Stimulated activated effector memory CD8-positive, alpha-beta T cell treated with anti-CD3 and anti-CD28 coated beads, Interleukin-12 subunit alpha, Interleukin-12 subunit beta, amount 100 ng/mL, for 72 hours (primary cell): ENCODE results near the gene DNAAF8.

Experiments
- ATAC-seq: fragments of 150-1000 bp; cut with Tn5 transposase; 2 replicates; pipeline ENCODE4 v1.10.0; 2021
- DNase-seq, 2 donors: peaks; one replicate each; pipeline ENCODE4 v3.0.0; 2021 to 2022; ENCODE audit warnings: low spot score in 2 of 2
- H3K27ac Mint-ChIP-seq: one replicate; pipeline ENCODE4 v1.8.0; 2022; ENCODE audit warnings: mild to moderate bottlenecking, mixed read lengths
- H3K36me3 Mint-ChIP-seq: one replicate; pipeline ENCODE4 v1.8.0; 2022; ENCODE audit warnings: mild to moderate bottlenecking, mixed read lengths
- H3K4me1 Mint-ChIP-seq: one replicate; pipeline ENCODE4 v1.8.0; 2022; ENCODE audit warnings: mixed read lengths
- H3K4me3 Mint-ChIP-seq: one replicate; pipeline ENCODE4 v1.8.0; 2022; ENCODE audit warnings: mild to moderate bottlenecking, mixed read lengths
- H3K9me3 Mint-ChIP-seq: one replicate; pipeline ENCODE4 v1.8.0; 2022; ENCODE audit warnings: mixed read lengths

The DNAAF8 gene

DNA sequence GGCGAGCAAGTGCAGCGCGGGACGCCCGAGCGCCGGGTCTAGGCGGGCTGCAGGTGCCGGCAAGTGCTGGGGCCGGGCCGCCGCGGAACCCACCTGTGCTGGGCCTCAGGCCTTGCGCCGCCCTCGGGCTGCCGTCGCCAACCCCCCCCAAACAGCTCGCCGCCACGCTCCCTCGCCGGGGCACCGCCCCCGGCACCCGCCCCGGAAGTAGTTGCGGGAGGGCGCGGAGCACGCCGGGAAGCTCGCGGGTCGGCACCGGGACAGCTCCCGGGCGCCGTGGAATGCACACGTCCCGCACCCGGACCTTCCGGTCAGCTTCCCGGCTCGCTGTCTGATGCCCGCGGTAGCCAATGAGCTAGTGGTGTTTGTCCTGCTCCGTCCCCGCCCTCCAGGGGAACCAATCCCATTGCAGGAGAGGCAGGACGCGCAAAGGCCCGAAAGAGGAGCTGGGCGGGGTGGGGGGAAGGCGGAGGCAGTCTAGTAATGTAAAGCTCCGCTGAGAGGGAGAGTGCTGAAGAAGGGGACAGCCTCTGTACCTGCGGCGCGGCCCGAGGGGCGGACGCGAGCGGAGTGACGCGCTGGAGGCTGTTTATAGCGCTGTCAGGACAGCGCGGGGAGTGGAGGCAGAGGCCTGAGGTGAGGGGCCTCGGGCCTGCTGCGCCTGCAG, at the start of gene DNAAF8, which contains the start of gene ANKS3:
Gene DNAAF8, plus strand, starts transcription at position 475 of the 667 bp plus-strand sequence. CDS start 1,978 bp downstream, outside the sequence.
Gene ANKS3, minus strand, starts transcription at position 209 of the 667 bp plus-strand sequence. CDS start 4,122 bp downstream, outside the sequence.
- H3K4me3 Mint-ChIP-seq, result peak within 1 kb of the TSS; percentile 90
- ATAC-seq, result peak; percentile 88
- H3K9me3 Mint-ChIP-seq, result no peaks in the 10 kb centered on the region

DNA sequence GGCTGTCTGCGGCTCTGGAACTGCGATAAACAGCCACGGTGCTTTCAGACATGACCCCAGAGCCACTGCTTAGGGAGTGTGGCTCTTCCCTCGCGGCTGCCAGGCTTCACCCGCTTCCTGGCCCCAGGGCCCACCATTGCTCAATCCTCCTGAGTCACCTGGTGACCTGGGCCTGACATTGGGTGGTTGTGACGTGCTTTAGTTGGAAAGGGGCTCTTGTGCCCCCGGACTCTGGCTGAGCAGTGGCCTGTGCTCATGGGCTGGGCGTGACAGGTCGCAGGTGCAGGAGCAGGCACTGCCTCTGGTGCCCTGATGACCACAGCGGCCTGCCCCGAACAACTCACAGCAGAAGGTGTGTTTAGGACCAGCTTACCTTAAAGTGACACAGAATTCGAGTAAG, 49.6 kb upstream of the DNAAF8 start:
- Mint-ChIP-seq H3K36me3 (peaks cover 48% of the 10 kb centered on the region), H3K4me1 (no peaks in the 10 kb centered on the region), H3K9me3 (no peaks in the 10 kb centered on the region), H3K27ac (peak overlapping the region; percentile 37), H3K4me3 (no peak overlapping the region)
- ATAC-seq (no peak), DNase-seq (no peak)

More for the DNA sequence above, at the start of gene DNAAF8, which contains the start of gene ANKS3:
- peaks cover 26% of the 10 kb centered on the region for H3K4me1 Mint-ChIP-seq
- H3K36me3 Mint-ChIP-seq, result peaks cover 20% of the 10 kb centered on the region
- H3K27ac Mint-ChIP-seq, result peak within 1 kb of the TSS; percentile 90
- DNase-seq, result peak; percentile 73 to 89

DNA sequence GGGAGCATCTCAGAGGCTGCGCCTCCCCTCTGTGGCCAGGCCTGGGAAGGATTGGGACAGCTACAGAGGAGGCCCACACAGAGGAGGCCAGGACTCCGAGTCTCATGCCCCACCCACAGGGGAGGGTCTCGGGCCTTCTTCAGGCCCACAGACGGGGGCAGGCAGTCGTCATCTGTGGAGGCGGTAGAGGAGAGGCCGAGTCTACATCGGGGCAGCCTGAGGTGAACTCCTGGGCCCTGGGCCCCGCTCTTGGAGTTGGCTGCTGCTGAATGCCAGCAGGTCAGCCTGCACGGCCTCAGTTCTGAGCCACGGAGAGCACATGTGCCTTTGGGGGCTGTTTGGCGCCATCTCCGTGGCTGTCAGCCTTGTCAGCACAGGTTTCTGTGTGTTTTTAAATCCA, 49.0 kb upstream of the DNAAF8 start:
- Mint-ChIP-seq H3K36me3 (peaks cover 43% of the 10 kb centered on the region), H3K4me1 (no peaks in the 10 kb centered on the region), H3K27ac (peak overlapping the region; percentile 37), H3K4me3 (no peak overlapping the region), H3K9me3 (no peaks in the 10 kb centered on the region)
- DNase-seq (no peak), ATAC-seq (no peak)

DNA sequence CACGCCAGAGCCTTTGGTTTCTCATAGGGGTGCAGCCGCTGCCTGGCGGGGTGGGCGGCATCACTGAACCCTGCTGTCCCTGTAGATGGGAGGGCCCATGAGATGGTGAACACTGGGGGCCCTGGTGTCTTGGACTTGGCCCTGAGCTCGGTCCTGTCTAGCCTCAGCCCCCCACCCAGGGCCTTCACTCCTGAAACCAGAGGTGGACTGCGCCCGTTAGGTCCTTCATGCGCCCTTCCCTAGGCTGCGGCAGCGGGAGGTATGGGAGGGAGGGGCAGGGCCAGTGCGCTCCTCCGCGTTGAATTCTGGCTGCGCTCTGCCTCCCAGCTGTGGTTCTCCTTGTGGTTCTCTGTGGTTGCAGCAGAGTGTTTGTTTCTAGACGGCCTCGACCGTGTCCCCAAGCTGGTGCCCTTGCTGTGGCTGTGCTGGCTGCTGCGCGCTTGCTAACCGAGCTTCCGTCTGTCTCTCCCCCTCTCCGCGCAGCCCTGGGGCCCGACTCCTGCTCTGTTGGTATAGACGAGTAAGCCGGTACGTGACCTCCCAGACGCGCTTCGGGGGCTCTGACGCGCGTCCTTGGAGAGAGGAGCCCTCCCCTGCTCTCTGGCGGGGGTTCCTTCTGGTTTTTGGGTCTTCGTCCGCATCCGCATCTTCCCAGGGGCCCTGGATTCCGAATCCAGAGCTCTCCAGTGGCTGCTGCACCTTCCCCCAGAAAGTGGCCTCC, 48.4 kb upstream of the DNAAF8 start:
- peak overlapping the region; percentile 40 for H3K27ac Mint-ChIP-seq
- H3K9me3 Mint-ChIP-seq, result no peaks in the 10 kb centered on the region
- ATAC-seq (no peak), DNase-seq (no peak)
- H3K4me1 Mint-ChIP-seq, result no peaks in the 10 kb centered on the region
- H3K4me3 Mint-ChIP-seq, result no peak overlapping the region
- peaks cover 41% of the 10 kb centered on the region for H3K36me3 Mint-ChIP-seq

DNA sequence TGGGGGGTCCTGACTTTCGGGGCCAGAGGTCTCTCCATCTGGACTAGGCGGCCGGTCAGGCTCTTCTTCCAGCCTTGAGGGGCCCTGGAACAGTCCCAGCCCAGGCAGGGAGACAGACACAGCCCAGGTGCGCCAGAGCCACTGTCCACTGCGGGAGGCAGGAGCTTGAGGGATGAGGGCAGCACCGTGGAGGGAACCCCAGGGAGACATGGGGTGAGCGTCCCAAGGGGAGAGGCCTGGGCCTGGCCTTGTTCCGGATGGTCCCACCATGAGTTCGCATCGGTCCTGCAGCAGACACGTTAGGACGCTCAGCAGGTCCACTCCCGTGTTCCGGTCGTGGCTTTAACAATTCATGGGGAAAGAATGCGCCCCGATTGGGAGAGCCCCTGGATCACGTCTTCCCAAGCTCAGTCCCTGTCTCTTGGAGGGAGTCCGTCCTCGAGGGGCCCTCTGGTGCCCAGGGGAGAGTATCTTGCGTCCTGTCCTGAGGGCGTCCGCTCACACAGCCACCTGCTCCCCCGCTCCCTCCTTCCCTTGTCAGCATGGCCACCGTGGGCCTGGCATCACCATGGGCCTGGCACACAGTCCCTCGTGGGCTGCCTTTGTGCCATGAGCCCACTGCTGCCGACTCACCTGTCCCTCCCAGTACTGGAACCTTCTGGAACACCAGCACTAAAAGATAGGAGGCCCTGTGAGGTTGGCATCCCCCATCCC, 47.7 kb upstream of the DNAAF8 start:
- Mint-ChIP-seq H3K36me3 (peaks cover 41% of the 10 kb centered on the region), H3K4me1 (peaks cover 6% of the 10 kb centered on the region), H3K27ac (peak overlapping the region; percentile 40), H3K9me3 (no peaks in the 10 kb centered on the region), H3K4me3 (no peak overlapping the region)
- DNase-seq (no peak), ATAC-seq (no peak)

DNA sequence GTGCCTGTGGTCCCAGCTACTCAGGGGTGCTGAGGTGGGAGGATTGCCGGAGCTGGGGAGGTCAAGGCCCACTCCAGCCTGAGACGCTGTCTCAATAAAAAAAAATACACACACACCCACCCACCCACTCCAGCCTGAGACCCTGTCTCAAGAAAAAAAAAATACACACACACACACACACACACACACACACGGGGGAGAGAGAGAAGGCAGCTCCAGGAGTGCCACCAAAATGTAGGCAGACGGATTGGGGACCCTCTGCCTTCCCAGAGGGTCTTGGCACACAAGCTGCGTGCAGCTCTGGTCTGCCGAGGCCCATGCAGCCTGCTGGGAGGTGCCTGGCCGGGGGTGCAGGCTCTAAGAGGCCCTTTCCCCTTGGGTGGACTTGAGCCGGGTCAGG, 46.9 kb upstream of the DNAAF8 start:
- H3K36me3 Mint-ChIP-seq, result peaks cover 39% of the 10 kb centered on the region
- H3K4me1 Mint-ChIP-seq, result peaks cover 6% of the 10 kb centered on the region
- no peak overlapping the region for H3K4me3 Mint-ChIP-seq
- peak in 1 of 2 donors; percentile 48 for DNase-seq
- no peaks in the 10 kb centered on the region for H3K9me3 Mint-ChIP-seq
- no peak overlapping the region for H3K27ac Mint-ChIP-seq
- ATAC-seq, result no peak

DNA sequence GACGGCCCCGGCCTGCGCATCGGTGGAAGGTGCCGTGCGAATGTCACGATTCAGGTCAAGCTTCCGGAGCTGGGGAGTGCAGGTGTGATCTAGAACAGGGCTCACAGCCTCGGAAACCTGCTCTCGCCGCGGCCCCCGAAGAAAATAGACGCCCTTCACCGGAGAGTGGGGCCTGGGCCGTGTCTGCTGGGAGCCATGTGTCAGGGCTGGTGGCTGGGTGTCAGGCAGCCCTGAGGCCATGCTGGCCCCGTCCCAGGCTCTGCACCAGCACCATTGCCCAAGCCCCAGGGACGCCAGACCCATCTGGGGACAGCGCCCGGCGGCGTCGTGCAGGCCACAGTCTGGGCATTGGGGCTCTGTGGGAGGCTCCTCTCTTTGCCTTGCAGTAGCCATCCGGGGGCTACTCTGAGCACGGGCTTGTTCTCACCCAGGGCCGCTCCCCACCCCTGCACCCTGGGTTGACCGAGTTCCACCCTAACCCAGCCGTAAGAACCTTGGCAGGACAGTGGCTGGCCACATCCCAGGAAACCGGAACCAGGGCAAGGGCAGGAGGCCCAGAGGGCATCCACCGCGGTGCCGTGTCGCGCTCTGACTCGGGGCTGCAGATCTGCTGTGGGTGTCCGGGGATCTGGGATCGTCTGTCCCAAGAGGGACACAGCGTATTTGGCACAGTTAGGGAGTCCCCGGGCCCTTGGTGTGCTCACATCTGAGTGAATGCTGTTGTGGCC, 46.2 kb upstream of the DNAAF8 start:
- DNase-seq (peak in 1 of 2 donors; percentile 48), ATAC-seq (no peak)
- H3K27ac Mint-ChIP-seq, result no peak overlapping the region
- H3K36me3 Mint-ChIP-seq, result peaks cover 44% of the 10 kb centered on the region
- H3K4me3 Mint-ChIP-seq, result no peak overlapping the region
- H3K9me3 Mint-ChIP-seq, result no peaks in the 10 kb centered on the region
- peaks cover 6% of the 10 kb centered on the region for H3K4me1 Mint-ChIP-seq

DNA sequence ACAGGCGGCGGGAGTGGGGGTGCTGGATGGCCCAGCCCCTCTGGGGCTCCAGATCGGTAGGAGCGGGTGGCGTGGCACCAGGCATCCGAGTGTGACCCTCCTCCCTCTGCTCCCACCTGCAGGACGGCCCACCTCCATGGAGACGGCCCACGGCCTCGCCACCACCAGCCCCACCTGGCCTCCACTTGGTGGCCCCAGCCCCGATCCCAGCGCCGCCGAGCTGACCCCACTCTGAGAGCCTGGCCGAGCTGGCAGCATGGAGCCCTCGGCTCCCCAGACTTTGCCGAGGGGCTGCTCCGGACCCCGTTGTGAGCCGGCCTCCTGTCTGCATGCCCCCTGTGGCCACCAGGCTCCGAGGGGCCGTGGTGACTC, 45.7 kb upstream of the DNAAF8 start:
- DNase-seq (no peak), ATAC-seq (no peak)
- H3K4me3 Mint-ChIP-seq, result no peak overlapping the region
- no peak overlapping the region for H3K27ac Mint-ChIP-seq
- peaks cover 44% of the 10 kb centered on the region for H3K36me3 Mint-ChIP-seq
- H3K4me1 Mint-ChIP-seq, result peaks cover 6% of the 10 kb centered on the region
- H3K9me3 Mint-ChIP-seq, result no peaks in the 10 kb centered on the region

DNA sequence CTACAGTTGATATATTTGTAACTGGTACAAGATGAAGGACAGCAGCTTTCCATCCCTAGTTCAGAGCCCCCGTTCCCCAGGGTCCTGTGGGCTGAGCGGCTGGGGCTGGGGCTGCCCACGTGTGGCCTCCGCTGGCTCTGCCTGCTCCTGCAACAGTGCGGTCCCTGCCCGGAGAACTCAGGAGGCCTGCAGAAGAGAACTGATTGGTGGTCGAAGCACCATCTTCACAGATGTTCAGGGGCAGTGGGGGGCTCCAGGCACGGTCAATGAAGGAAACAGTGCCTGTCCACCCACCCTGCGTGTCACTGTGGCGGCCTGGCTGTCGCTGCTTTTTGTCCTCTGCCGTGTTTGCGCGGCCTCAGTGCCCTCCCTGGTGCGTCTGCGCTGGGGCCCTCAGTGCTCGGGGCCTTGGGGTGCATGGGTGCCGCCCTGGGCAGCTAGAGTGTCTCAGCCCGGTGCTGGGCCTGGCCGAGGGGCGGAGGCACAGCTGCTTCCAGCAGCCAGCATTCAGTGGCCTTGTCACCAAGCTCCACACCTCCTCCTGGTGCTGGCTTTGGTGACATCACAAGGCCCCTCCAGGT, 45.2 kb upstream of the DNAAF8 start:
- no peak overlapping the region for H3K27ac Mint-ChIP-seq
- peaks cover 6% of the 10 kb centered on the region for H3K4me1 Mint-ChIP-seq
- DNase-seq, result peak in 1 of 2 donors; percentile 47
- peaks cover 44% of the 10 kb centered on the region for H3K36me3 Mint-ChIP-seq
- H3K9me3 Mint-ChIP-seq, result no peaks in the 10 kb centered on the region
- no peak for ATAC-seq
- H3K4me3 Mint-ChIP-seq, result no peak overlapping the region

DNA sequence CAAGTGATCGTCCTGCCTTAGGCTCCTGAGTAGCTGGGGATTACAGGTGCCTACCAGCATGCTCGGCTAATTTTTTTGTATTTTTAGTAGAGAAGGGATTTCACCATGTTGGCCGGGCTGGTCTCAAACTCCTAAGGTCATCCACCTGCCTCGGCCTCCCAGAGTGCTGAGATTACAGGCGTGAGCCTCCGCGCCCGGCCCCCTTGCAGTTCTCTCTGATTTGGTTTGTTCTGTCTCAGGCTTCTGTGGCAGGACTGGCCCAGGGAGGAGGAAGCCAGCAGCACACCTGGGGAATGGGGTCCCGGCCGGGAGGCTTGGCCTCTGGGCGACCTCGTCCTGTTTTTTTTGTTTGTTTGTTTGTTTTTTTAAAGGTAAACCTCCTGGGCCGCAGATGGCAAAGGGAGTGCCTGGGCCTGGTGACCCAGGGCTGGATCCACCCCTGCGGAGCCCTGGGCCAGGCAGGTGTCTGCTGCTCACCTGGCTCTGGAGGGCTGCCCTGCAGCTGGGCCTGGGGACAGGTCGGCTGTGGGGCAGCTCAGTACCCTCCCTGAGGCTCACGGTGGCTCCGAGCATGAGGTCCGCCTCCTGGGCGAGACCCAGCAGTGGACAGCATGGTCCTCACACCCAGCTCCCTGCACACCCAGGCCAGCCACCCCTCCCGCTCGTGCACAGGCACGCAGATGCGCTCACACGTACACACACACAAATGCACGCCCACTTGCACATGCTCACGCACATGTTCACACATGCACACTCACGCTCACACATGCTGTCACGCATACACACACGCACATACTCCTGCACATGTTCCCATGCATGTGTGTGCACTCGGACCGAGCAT, 44.3 kb upstream of the DNAAF8 start:
- Mint-ChIP-seq H3K4me3 (no peak overlapping the region), H3K9me3 (no peaks in the 10 kb centered on the region), H3K27ac (no peak overlapping the region), H3K4me1 (peaks cover 7% of the 10 kb centered on the region), H3K36me3 (peaks cover 44% of the 10 kb centered on the region)
- DNase-seq, result no peak
- ATAC-seq, result no peak

DNA sequence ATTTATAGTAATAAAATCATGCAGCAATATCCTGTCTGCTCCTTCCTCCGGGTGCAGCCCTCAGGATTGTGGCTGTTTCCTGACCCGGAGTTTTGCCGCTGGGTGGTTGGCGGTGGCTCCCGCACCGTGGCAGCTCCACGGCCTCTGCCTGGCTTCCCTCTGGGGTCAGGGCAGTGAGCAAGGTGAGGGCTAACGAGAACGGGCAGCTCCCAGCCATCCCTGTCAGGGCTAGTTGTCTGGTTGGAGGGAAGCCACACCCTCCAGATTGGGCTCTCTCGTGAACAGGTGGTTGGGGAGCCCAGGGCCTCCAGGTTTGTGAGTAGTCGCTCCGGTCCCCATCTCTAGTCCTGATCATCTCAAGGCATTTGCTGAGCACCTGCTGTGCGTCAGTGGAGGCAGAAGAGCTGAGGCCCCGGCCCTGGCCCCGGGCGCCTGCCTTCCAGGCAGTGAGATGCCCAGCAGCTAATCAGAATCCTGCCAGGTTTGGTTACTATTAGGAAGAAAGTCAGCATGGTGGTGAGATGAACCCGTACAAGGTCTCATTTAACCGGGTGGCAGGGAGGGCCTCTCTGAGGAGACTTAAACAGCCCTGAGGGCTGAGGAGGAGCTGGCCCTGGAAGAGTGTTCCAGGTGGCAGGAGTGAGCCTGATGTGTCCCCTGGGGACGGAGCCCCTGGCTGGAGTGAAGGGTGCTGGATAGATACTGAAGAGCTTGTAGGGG, 43.2 kb upstream of the DNAAF8 start:
- H3K4me1 Mint-ChIP-seq, result peaks cover 14% of the 10 kb centered on the region
- peaks cover 53% of the 10 kb centered on the region for H3K36me3 Mint-ChIP-seq
- peak in 1 of 2 donors; percentile 50 for DNase-seq
- no peak for ATAC-seq
- no peak overlapping the region for H3K4me3 Mint-ChIP-seq
- H3K27ac Mint-ChIP-seq, result peak overlapping the region; percentile 56
- H3K9me3 Mint-ChIP-seq, result no peaks in the 10 kb centered on the region

DNA sequence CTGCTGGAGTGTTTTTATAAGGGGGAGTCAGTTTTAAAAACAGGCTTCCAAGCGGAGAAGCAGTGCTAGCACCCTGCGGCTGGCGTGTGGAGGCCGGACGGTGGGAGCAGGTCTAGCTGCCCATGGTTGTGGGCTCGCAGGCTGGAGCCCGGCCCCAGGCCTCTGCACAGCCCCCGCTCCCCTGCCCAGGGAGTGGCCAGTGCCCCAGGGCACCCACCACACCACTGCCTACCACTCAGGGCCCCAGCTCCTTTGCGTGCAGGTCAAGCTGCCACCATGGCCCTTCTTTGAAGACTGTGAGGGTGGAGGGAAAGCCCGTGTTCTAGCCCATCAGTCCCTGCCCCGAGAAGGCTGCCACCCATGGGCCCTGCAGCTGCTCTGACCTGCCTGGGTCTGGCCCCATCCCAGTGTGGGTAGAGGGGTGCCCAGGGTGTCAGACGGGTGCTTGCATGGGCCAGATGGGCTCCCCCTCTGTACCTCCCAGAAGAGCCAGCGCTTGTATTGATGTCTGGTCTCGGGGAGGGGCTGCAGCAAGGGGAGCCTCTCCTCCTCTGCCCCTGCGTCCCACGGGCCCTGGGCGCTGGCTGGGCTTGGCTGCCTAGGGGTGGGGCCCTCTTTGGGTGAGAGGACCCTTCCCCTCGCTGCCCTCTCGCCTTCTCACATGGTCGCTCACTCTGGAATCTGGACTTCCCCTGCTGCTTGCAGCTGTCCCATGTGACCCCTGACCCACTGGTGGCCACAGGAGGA, 42.5 kb upstream of the DNAAF8 start:
- Mint-ChIP-seq H3K9me3 (no peaks in the 10 kb centered on the region), H3K36me3 (peaks cover 60% of the 10 kb centered on the region), H3K4me1 (peaks cover 14% of the 10 kb centered on the region), H3K4me3 (peak overlapping the region; percentile 73), H3K27ac (peak overlapping the region; percentile 83)
- peak in 1 of 2 donors; percentile 54 for DNase-seq
- no peak for ATAC-seq
